Measurements from ENCODE around the gene ZNHIT2. TPM values are rescaled to one million over a fixed set of nuclear protein-coding genes. Genes with fewer than 3 reads are reported as not detected.

ZNHIT2 gene
- total and polyA plus RNA-seq, 2 of the 8 experiments (the other 6 are each of a cell fraction or from before 2014, with no cell fraction given) = 13.0 to 16.1 TPM

DNA sequence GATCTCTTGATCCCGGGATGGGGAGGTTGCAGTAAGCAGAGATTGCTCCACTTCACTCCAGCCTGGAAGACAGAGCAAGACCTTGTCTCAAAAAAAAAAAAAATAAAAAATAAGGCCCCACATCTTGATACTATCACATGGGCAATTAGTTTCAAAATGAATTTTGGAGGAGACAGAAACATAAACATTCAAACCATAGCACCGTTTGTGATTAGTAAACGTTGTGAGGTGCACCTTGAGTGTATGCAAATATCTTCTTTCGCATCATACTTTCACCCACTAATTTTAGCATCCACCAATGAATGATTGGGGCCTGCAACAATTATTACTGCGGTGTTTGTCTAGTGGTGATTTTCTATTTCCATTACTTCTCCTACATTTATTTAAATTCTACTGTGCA is 41.5 kb upstream of the ZNHIT2 start:
- Histone ChIP-seq H3K4me2 (ENCODE audit: insufficient read depth in 1 of 2, low read depth in 2 of 2, low read length in 2 of 2) (no peak overlapping the region), H3K14ac (ENCODE audit: insufficient read length) (no peak overlapping the region), H3K27me3 (replicated peaks in 1 of 4; ENCODE audit: control insufficient read depth in 3 of 4, extremely low read depth in 1 of 4, insufficient read depth in 3 of 4, low read length in 3 of 4) (no peaks in the 10 kb centered on the region), H2BK120ac (replicated peaks; ENCODE audit: low read depth, low read length) (no peak overlapping the region), H3K9ac (replicated peaks in 1 of 4; ENCODE audit: extremely low read depth in 1 of 4, low read depth in 3 of 4, low read length in 3 of 4) (no peak overlapping the region), H3K23ac (ENCODE audit: insufficient read length) (no peak overlapping the region), H3K4me1 (replicated peaks in 1 of 4; ENCODE audit: control insufficient read depth in 3 of 4, insufficient read depth in 4 of 4, low read length in 3 of 4) (no peaks in the 10 kb centered on the region), H2BK12ac (ENCODE audit: low read depth, low read length) (no peak overlapping the region), H4K20me1 (replicated peaks in 1 of 2; ENCODE audit: control insufficient read depth in 1 of 2, insufficient read depth in 2 of 2, low read length in 2 of 2) (no peaks in the 10 kb centered on the region), H3K79me2 (ENCODE audit: control insufficient read depth in 1 of 2, insufficient read depth in 2 of 2, low read length in 2 of 2) (no peaks in the 10 kb centered on the region), H3K36me3 (ENCODE audit: control insufficient read depth in 2 of 4, insufficient read depth in 4 of 4, low read length in 3 of 4) (no peaks in the 10 kb centered on the region), H2BK5ac (ENCODE audit: low read depth, low read length) (no peak overlapping the region), H3K4me3 (ENCODE audit: extremely low read depth in 1 of 4, insufficient read depth in 2 of 4, low read depth in 3 of 4, low read length in 4 of 4) (no peak overlapping the region), H3K18ac (ENCODE audit: extremely low read depth, low read length) (no peak overlapping the region), H3K9me3 (ENCODE audit: insufficient read depth in 2 of 2, low read depth in 1 of 2, low read length in 1 of 2) (no peaks in the 10 kb centered on the region), H2AFZ (ENCODE audit: low read length) (no peak overlapping the region), H2BK15ac (ENCODE audit: low read length) (no peak overlapping the region), H3K23me2 (ENCODE audit: low read depth, low read length) (no peaks in the 10 kb centered on the region), H4K8ac (ENCODE audit: extremely low read depth, insufficient read depth, low read length) (no peak overlapping the region), H2AK5ac (ENCODE audit: low read depth, low read length) (no peak overlapping the region), H2BK20ac (ENCODE audit: low read length) (no peak overlapping the region), H3K56ac (replicated peaks; ENCODE audit: insufficient read length, low read depth, low read length) (no peak overlapping the region), H3K4ac (replicated peaks; ENCODE audit: insufficient read length, low read depth, low read length) (no peak overlapping the region), H4K91ac (replicated peaks; ENCODE audit: insufficient read length, low read length) (no peak overlapping the region), H4K5ac (ENCODE audit: insufficient read length, low read depth, low read length) (no peak overlapping the region), H3K79me1 (ENCODE audit: low read depth, low read length) (no peaks in the 10 kb centered on the region), H3K27ac (ENCODE audit: low read depth, low read length) (no peak overlapping the region)
- ChIA-PET CTCF (ENCODE audit: partially characterized antibody) (interaction anchor here (0.6 kb wide), 1 partner anchor 96 kb away, joined by 3 read pairs; no protein-coding TSS in a partner anchor), POLR2A (ENCODE audit: partially characterized antibody) (no interaction called here)
- no peak for DNase-seq (ENCODE audit: low read depth in 1 of 2, low spot score in 2 of 2)
- WGBS, 2 experiments (ENCODE audit: extremely low coverage in 1 of 2, insufficient coverage in 1 of 2, insufficient read length in 1 of 2, insufficient replicate concordance in 2 of 2, low coverage in 1 of 2, low lambda C conversion rate in 2 of 2, missing lambda C conversion rate in 1 of 2) = 92% methylated on average over 5 of the region's 5 CpGs; no CpG with 5 or more reads in 1 of the 2 experiments
- FAIRE-seq = no peak
- TF ChIP-seq NRF1 (IDR thresholded peaks at IDR 0.05; ENCODE audit: low read depth, low read length) (no peak), POLR2AphosphoS5 (IDR thresholded peaks at IDR 0.05; ENCODE audit: low read depth, low read length) (no peak), TEAD4 (IDR thresholded peaks at IDR 0.05; ENCODE audit: low read depth, low read length) (no peak), KDM4A (IDR thresholded peaks at IDR 0.05; ENCODE audit: low read depth, low read length, severe bottlenecking) (no peak), YY1 (IDR thresholded peaks at IDR 0.05; ENCODE audit: low read depth, low read length) (no peak), CHD2 (IDR thresholded peaks at IDR 0.05; ENCODE audit: low read length) (no peak), SAP30 (IDR thresholded peaks at IDR 0.05; ENCODE audit: insufficient read depth, insufficient replicate concordance, low read length) (no peak), SP1 (IDR thresholded peaks at IDR 0.05; ENCODE audit: low read depth, low read length) (no peak), GABPA (IDR thresholded peaks at IDR 0.05; ENCODE audit: borderline replicate concordance, insufficient read depth, low read length) (no peak), RXRA (IDR thresholded peaks at IDR 0.05; ENCODE audit: insufficient read depth, low read depth, low read length) (no peak), SUZ12 (IDR thresholded peaks at IDR 0.05; ENCODE audit: low read length) (no peak), MAFK (IDR thresholded peaks at IDR 0.05; ENCODE audit: low read depth, low read length) (no peak)
- TF ChIP-seq, protein P1, sequence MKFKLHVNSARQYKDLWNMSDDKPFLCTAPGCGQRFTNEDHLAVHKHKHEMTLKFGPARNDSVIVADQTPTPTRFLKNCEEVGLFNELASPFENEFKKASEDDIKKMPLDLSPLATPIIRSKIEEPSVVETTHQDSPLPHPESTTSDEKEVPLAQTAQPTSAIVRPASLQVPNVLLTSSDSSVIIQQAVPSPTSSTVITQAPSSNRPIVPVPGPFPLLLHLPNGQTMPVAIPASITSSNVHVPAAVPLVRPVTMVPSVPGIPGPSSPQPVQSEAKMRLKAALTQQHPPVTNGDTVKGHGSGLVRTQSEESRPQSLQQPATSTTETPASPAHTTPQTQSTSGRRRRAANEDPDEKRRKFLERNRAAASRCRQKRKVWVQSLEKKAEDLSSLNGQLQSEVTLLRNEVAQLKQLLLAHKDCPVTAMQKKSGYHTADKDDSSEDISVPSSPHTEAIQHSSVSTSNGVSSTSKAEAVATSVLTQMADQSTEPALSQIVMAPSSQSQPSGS (IDR thresholded peaks at IDR 0.05; ENCODE audit: low read length) = no peak
- TF ChIP-seq, protein P2, sequence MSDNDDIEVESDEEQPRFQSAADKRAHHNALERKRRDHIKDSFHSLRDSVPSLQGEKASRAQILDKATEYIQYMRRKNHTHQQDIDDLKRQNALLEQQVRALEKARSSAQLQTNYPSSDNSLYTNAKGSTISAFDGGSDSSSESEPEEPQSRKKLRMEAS (IDR thresholded peaks at IDR 0.05) = no peak
